ENCODE results near the gene FAM135A. TPM values are rescaled to one million over a fixed set of nuclear protein-coding genes. Genes with fewer than 3 reads are reported as not detected.

Gene FAM135A
- total and polyA plus RNA-seq, 2 donors (not counting 1 experiment from before 2014, with no cell fraction given) = 3.9 to 30.6 TPM

DNA sequence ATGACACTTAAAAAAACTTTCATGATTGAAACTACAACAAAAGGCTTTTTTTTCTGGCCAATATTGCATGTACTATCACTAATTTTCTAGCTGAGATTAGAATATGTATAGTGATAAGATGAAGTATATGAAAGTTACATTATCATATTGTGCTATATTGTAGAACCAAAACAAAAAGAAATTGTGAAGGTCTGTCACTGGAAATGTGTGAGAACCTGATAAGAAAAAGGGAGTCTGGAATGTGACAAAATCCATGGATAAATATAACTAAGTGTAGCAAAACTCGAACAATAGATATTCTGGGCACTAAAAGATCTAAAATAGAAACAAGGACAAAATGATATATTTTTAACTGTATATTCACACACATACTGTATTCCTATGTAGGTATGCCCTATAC lies 36.7 kb upstream of the FAM135A start:
- no peaks in the 10 kb centered on the region for H4K20me1 ChIP-seq (ENCODE audit: control insufficient read depth, insufficient read depth, low read length, poor library complexity, severe bottlenecking)
- H3K27ac ChIP-seq (ENCODE audit: low read length in 2 of 2) = no peak overlapping the region
- H2AFZ ChIP-seq (ENCODE audit: insufficient read depth, low read depth, low read length, poor library complexity, severe bottlenecking) = no peak overlapping the region
- DNase-seq (no peak), ATAC-seq (ENCODE audit: low read depth) (no peak)
- H3K9ac ChIP-seq (ENCODE audit: low read length) = no peak overlapping the region
- no peaks in the 10 kb centered on the region for H3K9me3 ChIP-seq (ENCODE audit: control extremely low read depth in 1 of 3, control insufficient read depth in 2 of 3, insufficient read depth in 1 of 3, low read length in 2 of 3)
- intact Hi-C loops (cut with micrococcal nuclease) = no loop called here
- H3K27me3 ChIP-seq (replicated peaks in 1 of 4; ENCODE audit: control extremely low read depth in 1 of 4, control insufficient read depth in 3 of 4, insufficient read depth in 4 of 4, low read length in 3 of 4) = peaks cover 0 to 7% (median 0%) of the 10 kb centered on the region in 4 experiments
- Mint-ChIP-seq H3K27ac (no peak overlapping the region), H3K27me3 (peaks cover 25% of the 10 kb centered on the region), H3K4me3 (no peak overlapping the region), H3K9me3 (ENCODE audit: insufficient read depth) (no peaks in the 10 kb centered on the region), H3K4me1 (no peaks in the 10 kb centered on the region)
- H3K4me2 ChIP-seq (replicated peaks; ENCODE audit: low read depth, low read length, poor library complexity, severe bottlenecking) = no peak overlapping the region
- no peaks in the 10 kb centered on the region for H3K36me3 ChIP-seq (replicated peaks in 1 of 2; ENCODE audit: control extremely low read depth in 1 of 2, control insufficient read depth in 1 of 2, extremely low read depth in 1 of 2, insufficient read depth in 2 of 2, low read length in 1 of 2)
- no CpG with 5 or more reads among the region's 1 CpG for WGBS (ENCODE audit: insufficient coverage)
- H3K79me2 ChIP-seq (ENCODE audit: control insufficient read depth, insufficient read depth, low read length) = no peaks in the 10 kb centered on the region
- TF ChIP-seq EZH2 (IDR thresholded peaks at IDR 0.05; ENCODE audit: borderline replicate concordance, insufficient read depth, low read depth, low read length, poor library complexity, severe bottlenecking) = no peak
- no peak overlapping the region for H3K4me3 ChIP-seq (ENCODE audit: control extremely low read depth in 1 of 5, extremely low read depth in 1 of 5, insufficient read depth in 1 of 5, low read depth in 2 of 5, low read length in 4 of 5)
- no peaks in the 10 kb centered on the region for H3K4me1 ChIP-seq (ENCODE audit: control insufficient read depth in 2 of 2, insufficient read depth in 2 of 2, low read length in 2 of 2)
- POLR2A ChIA-PET = no interaction called here
- CTCF ChIA-PET = no interaction called here

GRCh38 chr6:70377372-70377771 lies 35.9 kb upstream of the FAM135A start:
- ChIA-PET POLR2A (no interaction called here), CTCF (interaction anchor here (0.8 kb wide), 1 partner anchor 305 kb away, joined by 3 read pairs; no protein-coding TSS in a partner anchor)
- Mint-ChIP-seq H3K4me3 (no peak overlapping the region), H3K27ac (no peak overlapping the region), H3K4me1 (no peaks in the 10 kb centered on the region), H3K27me3 (peaks cover 23% of the 10 kb centered on the region), H3K9me3 (ENCODE audit: insufficient read depth) (no peaks in the 10 kb centered on the region)
- ATAC-seq (ENCODE audit: low read depth) = no peak
- intact Hi-C loops (cut with micrococcal nuclease) = no loop called here
- Histone ChIP-seq H4K20me1 (ENCODE audit: control insufficient read depth, insufficient read depth, low read length, poor library complexity, severe bottlenecking) (no peaks in the 10 kb centered on the region), H3K9ac (ENCODE audit: low read length) (no peak overlapping the region), H2AFZ (ENCODE audit: insufficient read depth, low read depth, low read length, poor library complexity, severe bottlenecking) (no peak overlapping the region), H3K4me2 (replicated peaks; ENCODE audit: low read depth, low read length, poor library complexity, severe bottlenecking) (no peak overlapping the region), H3K27ac (ENCODE audit: low read length in 2 of 2) (no peak overlapping the region), H3K27me3 (replicated peaks in 1 of 4; ENCODE audit: control extremely low read depth in 1 of 4, control insufficient read depth in 3 of 4, insufficient read depth in 4 of 4, low read length in 3 of 4) (peaks cover 0 to 7% (median 0%) of the 10 kb centered on the region in 4 experiments), H3K79me2 (ENCODE audit: control insufficient read depth, insufficient read depth, low read length) (no peaks in the 10 kb centered on the region), H3K4me3 (ENCODE audit: control extremely low read depth in 1 of 5, extremely low read depth in 1 of 5, insufficient read depth in 1 of 5, low read depth in 2 of 5, low read length in 4 of 5) (no peak overlapping the region), H3K36me3 (replicated peaks in 1 of 2; ENCODE audit: control extremely low read depth in 1 of 2, control insufficient read depth in 1 of 2, extremely low read depth in 1 of 2, insufficient read depth in 2 of 2, low read length in 1 of 2) (no peaks in the 10 kb centered on the region), H3K4me1 (ENCODE audit: control insufficient read depth in 2 of 2, insufficient read depth in 2 of 2, low read length in 2 of 2) (no peaks in the 10 kb centered on the region), H3K9me3 (ENCODE audit: control extremely low read depth in 1 of 3, control insufficient read depth in 2 of 3, insufficient read depth in 1 of 3, low read length in 2 of 3) (no peaks in the 10 kb centered on the region)
- no peak for DNase-seq
- TF ChIP-seq EZH2 (IDR thresholded peaks at IDR 0.05; ENCODE audit: borderline replicate concordance, insufficient read depth, low read depth, low read length, poor library complexity, severe bottlenecking) (no peak), CTCF (IDR thresholded peaks at IDR 0.05) (no peak)
- no CpG with 5 or more reads among the region's 3 CpGs for WGBS (ENCODE audit: insufficient coverage)

Measured in B cell (primary cell).